HG03342 (cell line): ENCODE results near the gene CPSF4.
"Not testable (repeated sequence)": the region's sequence is repeated elsewhere in the genome, so short reads cannot be mapped to it uniquely, and the experiment has no call there.

Source experiments
- ATAC-seq: cut with Tn5 transposase; IDR thresholded peaks from one replicate; pipeline ENCODE4 v1.9.1; 2021; ENCODE audit warnings: mild to moderate bottlenecking, moderate library complexity; ENCODE audit not compliant: unreplicated experiment

Gene CPSF4

GRCh38 chr7:99485094-99485493 lies 46.4 kb downstream of the CPSF4 start:
- no peak for ATAC-seq

DNA sequence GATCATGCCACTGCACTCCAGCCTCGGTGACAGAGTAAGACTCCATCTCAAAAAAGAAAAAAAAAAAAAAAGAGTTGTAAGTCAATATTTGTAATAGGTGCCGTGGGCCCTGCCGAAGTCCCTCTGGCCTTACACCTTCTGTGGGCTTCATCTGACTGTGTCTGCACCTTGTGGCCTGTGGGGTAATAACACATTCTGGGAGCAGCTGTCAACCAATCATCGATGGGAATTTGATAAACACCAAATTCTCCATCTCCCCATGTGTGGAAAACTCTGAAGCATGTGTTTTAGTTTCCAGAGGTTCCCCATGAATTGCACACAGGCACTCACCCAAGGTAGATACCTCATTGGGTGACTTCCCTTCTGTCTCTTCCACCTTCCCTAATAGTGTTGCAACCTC lies 50.5 kb downstream of the CPSF4 start:
- no peak for ATAC-seq

- no peak for ATAC-seq
Observed at GRCh38 chr7:99490878-99491277, 52.1 kb downstream of the CPSF4 start.

DNA sequence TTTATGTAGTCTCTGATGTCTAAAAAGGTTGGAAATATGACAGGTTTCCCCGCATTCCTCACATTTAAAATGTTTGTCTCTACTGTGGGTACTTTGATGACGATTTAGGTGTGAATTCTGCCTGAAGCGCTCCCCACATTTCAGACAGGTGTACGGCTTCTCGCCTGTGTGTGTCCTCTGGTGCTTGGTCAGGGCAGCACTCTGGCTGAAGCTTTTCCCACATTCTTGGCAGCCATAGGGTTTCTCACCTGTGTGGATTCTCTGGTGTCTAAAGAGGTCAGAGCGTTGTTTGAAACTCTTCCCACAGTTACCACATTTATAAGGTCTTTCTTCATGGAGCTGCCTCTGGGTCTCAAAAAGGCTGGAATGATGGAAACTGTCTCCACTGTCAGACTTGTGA lies 55.1 kb downstream of the CPSF4 start:
- no peak for ATAC-seq

GRCh38 chr7:99497766-99498545 lies 59.2 kb downstream of the CPSF4 start:
- ATAC-seq, result no peak

GRCh38 chr7:99498546-99498944 lies 59.8 kb downstream of the CPSF4 start:
- no peak for ATAC-seq

- peak; percentile 24 for ATAC-seq
Observed at GRCh38 chr7:99499371-99499720, 60.6 kb downstream of the CPSF4 start.

DNA sequence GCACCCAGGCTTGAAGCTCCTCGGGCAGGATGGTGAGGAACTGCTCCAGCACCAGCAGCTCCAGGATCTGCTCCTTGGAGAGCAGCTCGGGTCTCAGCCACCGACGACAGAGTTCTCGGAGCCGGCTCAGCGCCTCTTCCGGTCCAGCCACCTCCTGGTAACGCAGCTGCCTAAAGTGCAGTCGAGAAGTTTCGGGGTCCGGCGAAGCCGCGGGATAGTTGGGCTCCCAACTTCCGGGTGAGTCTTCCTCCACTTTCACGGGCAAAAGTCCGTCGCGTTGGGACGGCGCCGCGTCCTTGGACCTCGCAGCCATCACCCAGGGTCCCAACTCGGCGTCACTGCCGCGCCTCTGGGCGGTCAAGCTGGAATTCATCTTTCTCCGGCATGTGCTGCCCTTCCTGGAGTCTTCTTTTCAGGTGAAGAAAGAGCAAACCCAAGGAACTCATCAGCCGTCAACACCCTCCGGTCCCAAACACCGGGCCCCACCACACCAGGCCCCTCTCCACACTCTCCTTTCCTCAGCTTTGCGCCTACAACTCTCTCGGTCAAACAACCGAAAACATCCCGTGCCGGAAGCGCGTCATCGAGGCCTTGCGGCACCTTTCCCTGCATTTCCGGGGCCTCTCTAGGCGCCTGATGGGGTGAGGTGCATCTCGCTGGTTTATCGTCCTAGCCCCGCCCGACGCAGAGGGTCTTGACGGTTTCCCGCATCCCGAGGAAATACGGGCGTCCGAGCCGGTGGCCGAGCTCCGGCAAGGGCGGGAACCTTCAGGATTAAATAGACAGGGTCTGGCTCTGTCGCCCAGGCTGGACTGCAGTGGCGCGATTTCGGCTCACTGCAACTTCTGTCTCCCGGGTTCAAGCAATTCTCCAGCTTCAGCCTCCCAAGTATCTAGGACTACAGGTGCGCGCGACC lies 61.2 kb downstream of the CPSF4 start, which contains the start of gene ZNF394:
TSS of gene ZNF394 (minus strand) at position 561 of the 916 bp plus-strand sequence. CDS start at position 373, 188 bp downstream.
- peak; percentile 40 for ATAC-seq

GRCh38 chr7:99500637-99501009 lies 61.9 kb downstream of the CPSF4 start:
- ATAC-seq, result no peak

GRCh38 chr7:99501236-99501635 lies 62.5 kb downstream of the CPSF4 start:
- not testable (repeated sequence) for ATAC-seq

- no peak for ATAC-seq
Observed at GRCh38 chr7:99504281-99504602, 65.5 kb downstream of the CPSF4 start.

- ATAC-seq, result peak; percentile 75
Observed at GRCh38 chr7:99504603-99505323, 66.0 kb downstream of the CPSF4 start, which contains the start of gene ZKSCAN5. Gene ZKSCAN5 (plus strand): TSS chr7:99504662. CDS start chr7:99506045, 1,383 bp downstream.

- no peak for ATAC-seq
Observed at GRCh38 chr7:99505324-99505662, 66.5 kb downstream of the CPSF4 start.
